ENCODE results near the gene C19orf53. TPM values are rescaled to one million over a fixed set of nuclear protein-coding genes. Genes with fewer than 3 reads are reported as not detected.

C19orf53 gene
- total and polyA plus RNA-seq, 2 donors (not counting 3 experiments of a cell fraction or from before 2014, with no cell fraction given): 113 to 239 TPM

DNA sequence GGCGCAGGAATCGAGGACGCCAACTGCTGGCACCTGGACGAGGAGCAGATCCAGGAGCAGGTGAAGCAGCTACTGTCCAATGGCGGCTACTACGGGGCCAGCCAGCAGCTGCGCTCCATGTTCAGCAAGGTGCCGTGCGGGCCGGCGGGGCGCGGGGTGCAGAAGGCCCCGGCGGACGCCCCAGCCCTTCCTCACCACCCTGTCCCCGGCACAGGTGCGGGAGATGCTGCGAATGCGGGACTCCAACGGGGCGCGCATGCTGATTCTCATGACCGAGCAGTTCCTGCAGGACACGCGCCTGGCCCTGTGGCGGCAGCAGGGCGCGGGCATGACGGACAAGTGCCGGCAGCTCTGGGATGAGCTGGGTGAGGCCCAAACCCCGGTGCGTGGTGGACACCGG lies 34.6 kb downstream of the C19orf53 start:
- TF ChIP-seq, protein P1, sequence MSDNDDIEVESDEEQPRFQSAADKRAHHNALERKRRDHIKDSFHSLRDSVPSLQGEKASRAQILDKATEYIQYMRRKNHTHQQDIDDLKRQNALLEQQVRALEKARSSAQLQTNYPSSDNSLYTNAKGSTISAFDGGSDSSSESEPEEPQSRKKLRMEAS (IDR thresholded peaks at IDR 0.05; ENCODE audit: insufficient read depth, insufficient read length): no peak
- no peak for TF ChIP-seq POLR2AphosphoS5 (IDR thresholded peaks at IDR 0.05; ENCODE audit: insufficient read depth, low read depth, low read length)
- no peak for TF ChIP-seq GATA2 (IDR thresholded peaks at IDR 0.05; ENCODE audit: insufficient read depth, insufficient read length, low read depth, low read length)
- TF ChIP-seq JUN (IDR thresholded peaks at IDR 0.05; ENCODE audit: borderline replicate concordance, insufficient read depth, insufficient read length, low read depth): no peak
- TF ChIP-seq, protein P2, sequence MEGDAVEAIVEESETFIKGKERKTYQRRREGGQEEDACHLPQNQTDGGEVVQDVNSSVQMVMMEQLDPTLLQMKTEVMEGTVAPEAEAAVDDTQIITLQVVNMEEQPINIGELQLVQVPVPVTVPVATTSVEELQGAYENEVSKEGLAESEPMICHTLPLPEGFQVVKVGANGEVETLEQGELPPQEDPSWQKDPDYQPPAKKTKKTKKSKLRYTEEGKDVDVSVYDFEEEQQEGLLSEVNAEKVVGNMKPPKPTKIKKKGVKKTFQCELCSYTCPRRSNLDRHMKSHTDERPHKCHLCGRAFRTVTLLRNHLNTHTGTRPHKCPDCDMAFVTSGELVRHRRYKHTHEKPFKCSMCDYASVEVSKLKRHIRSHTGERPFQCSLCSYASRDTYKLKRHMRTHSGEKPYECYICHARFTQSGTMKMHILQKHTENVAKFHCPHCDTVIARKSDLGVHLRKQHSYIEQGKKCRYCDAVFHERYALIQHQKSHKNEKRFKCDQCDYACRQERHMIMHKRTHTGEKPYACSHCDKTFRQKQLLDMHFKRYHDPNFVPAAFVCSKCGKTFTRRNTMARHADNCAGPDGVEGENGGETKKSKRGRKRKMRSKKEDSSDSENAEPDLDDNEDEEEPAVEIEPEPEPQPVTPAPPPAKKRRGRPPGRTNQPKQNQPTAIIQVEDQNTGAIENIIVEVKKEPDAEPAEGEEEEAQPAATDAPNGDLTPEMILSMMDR (IDR thresholded peaks at IDR 0.05; ENCODE audit: extremely low read depth in 1 of 2, insufficient read depth in 1 of 2, low read depth in 1 of 2, low read length in 2 of 2): no peak
- TF ChIP-seq POLR2A (IDR thresholded peaks at IDR 0.05; ENCODE audit: low read depth, low read length): no peak
- TF ChIP-seq FOS (IDR thresholded peaks at IDR 0.05; ENCODE audit: borderline replicate concordance, insufficient read depth, low read length): no peak
- no TSS peak for BruUV-seq (replicated peaks)
- CTCF ChIA-PET: interaction anchor here (0.6 kb wide), 1 partner anchor 77 kb away, joined by 3 read pairs; no protein-coding TSS in a partner anchor
- Histone ChIP-seq H3K4me2 (ENCODE audit: insufficient read depth, low read length) (no peak overlapping the region), H3K27ac (ENCODE audit: insufficient read depth, low read depth, low read length) (no peak overlapping the region), H3K36me3 (ENCODE audit: control insufficient read depth in 2 of 2, extremely low read depth in 1 of 2, insufficient read depth in 2 of 2, low read length in 2 of 2) (peaks cover 10 to 46% of the 10 kb centered on the region in 2 experiments), H3K4me1 (ENCODE audit: control insufficient read depth, extremely low read depth, insufficient read depth, low read length) (no peaks in the 10 kb centered on the region), H3K4me3 (replicated peaks in 1 of 3; ENCODE audit: insufficient read depth in 1 of 3, low read depth in 1 of 3, low read length in 3 of 3) (no peak overlapping the region), H4K20me1 (replicated peaks; ENCODE audit: control insufficient read depth, extremely low read depth, insufficient read depth, low read length) (no peaks in the 10 kb centered on the region), H2AFZ (ENCODE audit: low read depth, low read length) (no peak overlapping the region), H3K79me2 (ENCODE audit: control insufficient read depth, insufficient read depth, low read length) (no peaks in the 10 kb centered on the region), H3K9me1 (replicated peaks; ENCODE audit: control insufficient read depth, extremely low read depth, insufficient read depth, low read length) (no peaks in the 10 kb centered on the region), H3K27me3 (ENCODE audit: control insufficient read depth in 2 of 2, insufficient read depth in 2 of 2, low read length in 2 of 2) (no peaks in the 10 kb centered on the region), H3K9me3 (replicated peaks; ENCODE audit: control insufficient read depth, insufficient read depth, low read length) (no peaks in the 10 kb centered on the region), H3K9ac (replicated peaks; ENCODE audit: extremely low read depth, insufficient read depth, low read length) (no peak overlapping the region)
- no peak for DNase-seq (ENCODE audit: low read depth, low spot score)
- POLR2A ChIA-PET: interaction anchor here (0.8 kb wide), 1 partner anchor 10 kb away, joined by 3 read pairs; no protein-coding TSS in a partner anchor
- dilution Hi-C loops (cut with MboI; ENCODE audit: extremely low pct_ligation_motif_present, low sequenced_read_pairs): no loop called here
- no peak for FAIRE-seq
- intact Hi-C loops (cut with micrococcal nuclease): no loop called here
